ENCODE data around the gene RNASEH1. TPM values are rescaled to one million over a fixed set of nuclear protein-coding genes. Genes with fewer than 3 reads are reported as not detected.
A peak's percentile ranks its signal among the peaks of the same experiment; 100 is the strongest.

Gene RNASEH1
- total and polyA plus RNA-seq, 2 of the 13 experiments (the other 11 are each of a cell fraction or from before 2014, with no cell fraction given), result 14.5 to 57.4 TPM

DNA sequence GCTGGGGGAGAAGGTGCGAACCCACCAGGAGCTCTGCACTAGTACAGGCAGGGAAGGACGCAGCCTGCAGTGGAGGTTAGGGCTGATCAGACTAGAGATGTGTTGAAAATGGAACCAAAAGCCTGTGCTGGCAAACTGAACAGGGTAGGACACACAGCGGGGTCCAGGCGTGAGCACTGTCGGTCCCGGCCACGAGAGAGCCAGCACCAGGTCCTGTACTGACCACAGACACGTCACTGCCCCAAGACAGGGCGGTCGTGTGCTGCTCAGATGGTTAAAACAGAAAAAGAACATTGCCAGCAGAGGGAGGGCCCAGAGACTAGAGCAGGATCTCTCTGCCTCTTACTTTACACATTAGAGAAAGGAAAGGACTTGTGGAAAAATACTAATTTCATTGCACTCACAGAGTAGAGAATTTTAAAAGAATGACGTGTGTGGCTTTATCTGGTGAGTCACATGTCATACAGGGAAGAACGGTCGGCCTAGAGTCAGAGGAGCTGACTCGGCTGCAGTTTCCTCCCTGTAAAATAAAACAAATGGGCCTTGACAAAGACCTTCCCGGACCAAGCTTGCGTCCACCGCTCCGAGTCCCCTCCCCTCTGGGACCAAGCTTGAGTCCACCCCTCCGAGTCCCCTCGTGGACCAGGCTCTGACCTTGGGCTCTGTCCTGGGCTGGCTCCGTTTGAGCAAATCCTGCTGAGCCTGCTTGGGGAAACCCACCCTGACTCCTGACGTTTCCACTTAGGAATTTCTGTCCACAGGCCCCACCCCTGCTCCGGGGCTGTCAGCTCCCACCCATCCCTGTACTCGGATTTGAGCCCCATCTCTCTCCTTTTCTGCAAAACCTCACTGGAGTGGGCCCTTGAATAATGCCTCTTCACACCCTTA lies 22.1 kb downstream of the RNASEH1 start (continued):
- no peak for TF ChIP-seq ZNF747 (CRISPR knock-in tag; IDR thresholded peaks at IDR 0.05; ENCODE audit: borderline replicate concordance)
- TF ChIP-seq, protein P1, sequence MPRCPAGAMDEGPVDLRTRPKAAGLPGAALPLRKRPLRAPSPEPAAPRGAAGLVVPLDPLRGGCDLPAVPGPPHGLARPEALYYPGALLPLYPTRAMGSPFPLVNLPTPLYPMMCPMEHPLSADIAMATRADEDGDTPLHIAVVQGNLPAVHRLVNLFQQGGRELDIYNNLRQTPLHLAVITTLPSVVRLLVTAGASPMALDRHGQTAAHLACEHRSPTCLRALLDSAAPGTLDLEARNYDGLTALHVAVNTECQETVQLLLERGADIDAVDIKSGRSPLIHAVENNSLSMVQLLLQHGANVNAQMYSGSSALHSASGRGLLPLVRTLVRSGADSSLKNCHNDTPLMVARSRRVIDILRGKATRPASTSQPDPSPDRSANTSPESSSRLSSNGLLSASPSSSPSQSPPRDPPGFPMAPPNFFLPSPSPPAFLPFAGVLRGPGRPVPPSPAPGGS (CRISPR knock-in tag; IDR thresholded peaks at IDR 0.05), result peak; percentile 19; the same call in 1 of the 2 replicates
- TF ChIP-seq, protein P2, sequence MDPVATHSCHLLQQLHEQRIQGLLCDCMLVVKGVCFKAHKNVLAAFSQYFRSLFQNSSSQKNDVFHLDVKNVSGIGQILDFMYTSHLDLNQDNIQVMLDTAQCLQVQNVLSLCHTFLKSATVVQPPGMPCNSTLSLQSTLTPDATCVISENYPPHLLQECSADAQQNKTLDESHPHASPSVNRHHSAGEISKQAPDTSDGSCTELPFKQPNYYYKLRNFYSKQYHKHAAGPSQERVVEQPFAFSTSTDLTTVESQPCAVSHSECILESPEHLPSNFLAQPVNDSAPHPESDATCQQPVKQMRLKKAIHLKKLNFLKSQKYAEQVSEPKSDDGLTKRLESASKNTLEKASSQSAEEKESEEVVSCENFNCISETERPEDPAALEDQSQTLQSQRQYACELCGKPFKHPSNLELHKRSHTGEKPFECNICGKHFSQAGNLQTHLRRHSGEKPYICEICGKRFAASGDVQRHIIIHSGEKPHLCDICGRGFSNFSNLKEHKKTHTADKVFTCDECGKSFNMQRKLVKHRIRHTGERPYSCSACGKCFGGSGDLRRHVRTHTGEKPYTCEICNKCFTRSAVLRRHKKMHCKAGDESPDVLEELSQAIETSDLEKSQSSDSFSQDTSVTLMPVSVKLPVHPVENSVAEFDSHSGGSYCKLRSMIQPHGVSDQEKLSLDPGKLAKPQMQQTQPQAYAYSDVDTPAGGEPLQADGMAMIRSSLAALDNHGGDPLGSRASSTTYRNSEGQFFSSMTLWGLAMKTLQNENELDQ (CRISPR knock-in tag; IDR thresholded peaks at IDR 0.05; ENCODE audit: borderline replicate concordance), result no peak
- peak; percentile 27; the same call in 1 of the 2 replicates for TF ChIP-seq NFKB2 (CRISPR knock-in tag; IDR thresholded peaks at IDR 0.05; ENCODE audit: borderline replicate concordance)
- peak; percentile 17; the same call in 1 of the 2 replicates for TF ChIP-seq ZNF878 (CRISPR knock-in tag; IDR thresholded peaks at IDR 0.05)
- TF ChIP-seq FOXC1 (CRISPR knock-in tag; IDR thresholded peaks at IDR 0.05; ENCODE audit: borderline replicate concordance), result peak; percentile 43; the same call in 1 of the 2 replicates
- TF ChIP-seq ZNF30 (CRISPR knock-in tag; IDR thresholded peaks at IDR 0.05), result no peak
- TF ChIP-seq, protein P3, sequence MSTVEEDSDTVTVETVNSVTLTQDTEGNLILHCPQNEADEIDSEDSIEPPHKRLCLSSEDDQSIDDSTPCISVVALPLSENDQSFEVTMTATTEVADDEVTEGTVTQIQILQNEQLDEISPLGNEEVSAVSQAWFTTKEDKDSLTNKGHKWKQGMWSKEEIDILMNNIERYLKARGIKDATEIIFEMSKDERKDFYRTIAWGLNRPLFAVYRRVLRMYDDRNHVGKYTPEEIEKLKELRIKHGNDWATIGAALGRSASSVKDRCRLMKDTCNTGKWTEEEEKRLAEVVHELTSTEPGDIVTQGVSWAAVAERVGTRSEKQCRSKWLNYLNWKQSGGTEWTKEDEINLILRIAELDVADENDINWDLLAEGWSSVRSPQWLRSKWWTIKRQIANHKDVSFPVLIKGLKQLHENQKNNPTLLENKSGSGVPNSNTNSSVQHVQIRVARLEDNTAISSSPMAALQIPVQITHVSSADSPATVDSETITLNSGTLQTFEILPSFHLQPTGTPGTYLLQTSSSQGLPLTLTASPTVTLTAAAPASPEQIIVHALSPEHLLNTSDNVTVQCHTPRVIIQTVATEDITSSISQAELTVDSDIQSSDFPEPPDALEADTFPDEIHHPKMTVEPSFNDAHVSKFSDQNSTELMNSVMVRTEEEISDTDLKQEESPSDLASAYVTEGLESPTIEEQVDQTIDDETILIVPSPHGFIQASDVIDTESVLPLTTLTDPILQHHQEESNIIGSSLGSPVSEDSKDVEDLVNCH (CRISPR knock-in tag; IDR thresholded peaks at IDR 0.05), result no peak
- no peak for TF ChIP-seq ZNF446 (CRISPR knock-in tag; IDR thresholded peaks at IDR 0.05)
- 0 out of 2 replicates have a peak, but pooled peaks have one; percentile 26 for TF ChIP-seq KLF13 (CRISPR knock-in tag; IDR thresholded peaks at IDR 0.05)
- TF ChIP-seq ZSCAN31 (CRISPR knock-in tag; IDR thresholded peaks at IDR 0.05; ENCODE audit: low read depth), result peak; percentile 63
- TF ChIP-seq, protein P4, sequence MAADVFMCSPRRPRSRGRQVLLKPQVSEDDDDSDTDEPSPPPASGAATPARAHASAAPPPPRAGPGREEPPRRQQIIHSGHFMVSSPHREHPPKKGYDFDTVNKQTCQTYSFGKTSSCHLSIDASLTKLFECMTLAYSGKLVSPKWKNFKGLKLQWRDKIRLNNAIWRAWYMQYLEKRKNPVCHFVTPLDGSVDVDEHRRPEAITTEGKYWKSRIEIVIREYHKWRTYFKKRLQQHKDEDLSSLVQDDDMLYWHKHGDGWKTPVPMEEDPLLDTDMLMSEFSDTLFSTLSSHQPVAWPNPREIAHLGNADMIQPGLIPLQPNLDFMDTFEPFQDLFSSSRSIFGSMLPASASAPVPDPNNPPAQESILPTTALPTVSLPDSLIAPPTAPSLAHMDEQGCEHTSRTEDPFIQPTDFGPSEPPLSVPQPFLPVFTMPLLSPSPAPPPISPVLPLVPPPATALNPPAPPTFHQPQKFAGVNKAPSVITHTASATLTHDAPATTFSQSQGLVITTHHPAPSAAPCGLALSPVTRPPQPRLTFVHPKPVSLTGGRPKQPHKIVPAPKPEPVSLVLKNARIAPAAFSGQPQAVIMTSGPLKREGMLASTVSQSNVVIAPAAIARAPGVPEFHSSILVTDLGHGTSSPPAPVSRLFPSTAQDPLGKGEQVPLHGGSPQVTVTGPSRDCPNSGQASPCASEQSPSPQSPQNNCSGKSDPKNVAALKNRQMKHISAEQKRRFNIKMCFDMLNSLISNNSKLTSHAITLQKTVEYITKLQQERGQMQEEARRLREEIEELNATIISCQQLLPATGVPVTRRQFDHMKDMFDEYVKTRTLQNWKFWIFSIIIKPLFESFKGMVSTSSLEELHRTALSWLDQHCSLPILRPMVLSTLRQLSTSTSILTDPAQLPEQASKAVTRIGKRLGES (CRISPR knock-in tag; IDR thresholded peaks at IDR 0.05; ENCODE audit: borderline replicate concordance), result no peak
- TF ChIP-seq, protein P5, sequence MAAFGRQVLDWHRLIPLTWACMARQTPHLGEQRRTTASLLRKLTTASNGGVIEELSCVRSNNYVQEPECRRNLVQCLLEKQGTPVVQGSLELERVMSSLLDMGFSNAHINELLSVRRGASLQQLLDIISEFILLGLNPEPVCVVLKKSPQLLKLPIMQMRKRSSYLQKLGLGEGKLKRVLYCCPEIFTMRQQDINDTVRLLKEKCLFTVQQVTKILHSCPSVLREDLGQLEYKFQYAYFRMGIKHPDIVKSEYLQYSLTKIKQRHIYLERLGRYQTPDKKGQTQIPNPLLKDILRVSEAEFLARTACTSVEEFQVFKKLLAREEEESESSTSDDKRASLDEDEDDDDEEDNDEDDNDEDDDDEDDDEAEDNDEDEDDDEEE (CRISPR knock-in tag; IDR thresholded peaks at IDR 0.05), result peak; percentile 83; the same call in 1 of the 2 replicates
- TF ChIP-seq ZNF12 (CRISPR knock-in tag; IDR thresholded peaks at IDR 0.05), result 0 out of 2 replicates have a peak, but pooled peaks have one; percentile 11
- no peak for TF ChIP-seq KLF12 (CRISPR knock-in tag; IDR thresholded peaks at IDR 0.05; ENCODE audit: borderline replicate concordance)

Data from HepG2 (cell line).